IMR-90 (cell line): ENCODE data around the gene DOCK1. TPM values are rescaled to one million over a fixed set of nuclear protein-coding genes. Genes with fewer than 3 reads are reported as not detected.

ENCODE experiments used
- ATAC-seq: fragments of 200-7000 bp; cut with Tn5 transposase; 2 replicates; pipeline ENCODE4 v1.9.1; 2020; ENCODE audit warnings: low read depth, mild to moderate bottlenecking, moderate library complexity
- BruUV-seq: library from RNA; stranded (reverse); fragments of 400-500 nt; replicated peaks from 2 replicates; lab custom pipeline; 2021; lab: Mats Ljungman, UMichigan
- CTCF ChIA-PET: fragments of 300-600 bp; formaldehyde crosslinking; extraction: SDS; loops from one replicate; lab custom pipeline; 2021; ENCODE audit warnings: antibody characterized with exemption; lab: Yijun Ruan, JAX
- POLR2A ChIA-PET: fragments of 300-600 bp; sonication (Branson Sonifier 250); formaldehyde crosslinking; loops from one replicate; lab custom pipeline; 2022; ENCODE audit warnings: antibody characterized with exemption; ENCODE audit not compliant: unreplicated experiment; lab: Charles Lee
- DNase-seq: peaks from one replicate; pipeline ENCODE4 v3.0.0; 2013
- H2AFZ ChIP-seq: replicated peaks from 2 replicates; pipeline ENCODE3; 2013; ENCODE audit warnings: low read length, mild to moderate bottlenecking; ENCODE audit not compliant: poor library complexity
- H2AK5ac ChIP-seq: 2 replicates; pipeline ENCODE4 v1.6.1; 2013; ENCODE audit warnings: low read depth, low read length, inconsistent platforms
- H2AK9ac ChIP-seq: replicated peaks from 2 replicates; pipeline ENCODE3; 2013; ENCODE audit warnings: mild to moderate bottlenecking, low read depth, low read length, moderate library complexity; ENCODE audit not compliant: poor library complexity
- H2BK120ac ChIP-seq: 2 replicates; pipeline ENCODE4 v1.6.1; 2013; ENCODE audit warnings: low read depth, low read length, inconsistent platforms
- H2BK15ac ChIP-seq: 3 replicates; pipeline ENCODE4 v1.6.1; 2013; ENCODE audit warnings: low read depth, low read length, inconsistent platforms
- H2BK20ac ChIP-seq: 2 replicates; pipeline ENCODE4 v1.6.1; 2013; ENCODE audit warnings: low read depth, mild to moderate bottlenecking, inconsistent platforms, low read length, moderate library complexity
- H2BK5ac ChIP-seq: 2 replicates; pipeline ENCODE4 v1.6.1; 2013; ENCODE audit warnings: mild to moderate bottlenecking, low read depth, low read length, inconsistent platforms; ENCODE audit not compliant: poor library complexity, severe bottlenecking
- H3K14ac ChIP-seq: replicated peaks from 2 replicates; pipeline ENCODE4 v1.6.1; 2013; ENCODE audit warnings: low read depth, low read length, inconsistent platforms
- H3K18ac ChIP-seq: 2 replicates; pipeline ENCODE4 v1.6.1; 2013; ENCODE audit warnings: low read depth, low read length, control low read depth
- H3K23ac ChIP-seq: 2 replicates; pipeline ENCODE4 v1.6.1; 2013; ENCODE audit warnings: low read depth, low read length, inconsistent platforms
- H3K27ac ChIP-seq: 2 replicates; pipeline ENCODE4 v1.5.1; 2013; ENCODE audit warnings: mild to moderate bottlenecking, control low read depth, low read length; ENCODE audit not compliant: insufficient read depth
- H3K27me3 ChIP-seq: 2 replicates; pipeline ENCODE4 v1.6.1; 2013; ENCODE audit warnings: low read length; ENCODE audit not compliant: control insufficient read depth, insufficient read depth
- H3K36me3 ChIP-seq: 2 replicates; pipeline ENCODE4 v1.6.1; 2013; ENCODE audit warnings: low read length, mixed read lengths; ENCODE audit not compliant: control insufficient read depth, insufficient read depth
- H3K4ac ChIP-seq: 2 replicates; pipeline ENCODE4 v1.6.1; 2013; ENCODE audit warnings: low read depth, low read length, inconsistent platforms
- H3K4me1 ChIP-seq: 2 replicates; pipeline ENCODE4 v1.6.1; 2013; ENCODE audit warnings: low read length, mixed read lengths; ENCODE audit not compliant: control insufficient read depth, insufficient read depth
- H3K4me2 ChIP-seq: 2 replicates; pipeline ENCODE4 v1.6.1; 2013; ENCODE audit warnings: low read depth, mild to moderate bottlenecking, control low read depth, low read length, moderate library complexity
- H3K4me3 ChIP-seq: 2 replicates; pipeline ENCODE4 v1.5.1; 2013; ENCODE audit warnings: low read depth, mild to moderate bottlenecking, control low read depth, low read length, moderate library complexity; ENCODE audit not compliant: insufficient read depth
- H3K56ac ChIP-seq: 2 replicates; pipeline ENCODE4 v1.6.1; 2013; ENCODE audit warnings: low read length, inconsistent platforms; ENCODE audit not compliant: insufficient read depth; ENCODE audit errors: extremely low read depth
- H3K79me1 ChIP-seq, 2 experiments: 2 replicates each; pipeline ENCODE4 v1.6.1; 2013; ENCODE audit warnings: low read length in 2 of 2, inconsistent platforms in 1 of 2, low read depth in 1 of 2
- H3K9ac ChIP-seq: 2 replicates; pipeline ENCODE4 v1.6.1; 2013; ENCODE audit warnings: low read depth, low read length, control low read depth
- H3K9me1 ChIP-seq: 2 replicates; pipeline ENCODE4 v1.6.1; 2013; ENCODE audit warnings: low read length, inconsistent platforms; ENCODE audit not compliant: insufficient read depth
- H3K9me3 ChIP-seq: 2 replicates; pipeline ENCODE4 v1.6.1; 2013; ENCODE audit warnings: low read length; ENCODE audit not compliant: control insufficient read depth, insufficient read depth
- H4K20me1 ChIP-seq: 2 replicates; pipeline ENCODE4 v1.6.1; 2013; ENCODE audit warnings: low read length, inconsistent platforms; ENCODE audit not compliant: insufficient read depth
- H4K5ac ChIP-seq: 2 replicates; pipeline ENCODE4 v1.6.1; 2013; ENCODE audit warnings: mild to moderate bottlenecking, low read depth, low read length, control low read depth
- H4K8ac ChIP-seq, 2 experiments: 2 replicates each; pipeline ENCODE4 v1.6.1; 2013; ENCODE audit warnings: low read depth in 2 of 2, low read length in 2 of 2, control low read depth in 1 of 2, inconsistent platforms in 1 of 2
- H4K91ac ChIP-seq: 2 replicates; pipeline ENCODE4 v1.6.1; 2013; ENCODE audit warnings: low read depth, low read length, inconsistent platforms; ENCODE audit not compliant: insufficient read depth
- BHLHE40 ChIP-seq: fragments of 150-350 bp; IDR thresholded peaks from 2 replicates; pipeline ENCODE4 v1.6.1; 2016; ENCODE audit warnings: mild to moderate bottlenecking, low read depth, low read length
- FOS ChIP-seq: fragments of 150-350 bp; IDR thresholded peaks from 2 replicates; pipeline ENCODE4 v1.6.1; 2016; ENCODE audit warnings: low read depth, low read length
- MAFK ChIP-seq: IDR thresholded peaks from 2 replicates; pipeline ENCODE4 v1.6.1; 2012; ENCODE audit warnings: low read depth, low read length, improper control_type of control experiment
- MAZ ChIP-seq: IDR thresholded peaks from 2 replicates; pipeline ENCODE4 v1.6.1; 2012; ENCODE audit warnings: low read depth, mild to moderate bottlenecking, low read length, improper control_type of control experiment, moderate library complexity, borderline replicate concordance
- NFE2L2 ChIP-seq: fragments of 150-350 bp; IDR thresholded peaks from 2 replicates; pipeline ENCODE4 v1.6.1; 2016; ENCODE audit warnings: low read depth, mild to moderate bottlenecking, low read length
- POLR2A ChIP-seq: IDR thresholded peaks from 2 replicates; pipeline ENCODE4 v1.6.1; 2012; ENCODE audit warnings: mild to moderate bottlenecking, low read depth, low read length
- RAD21 ChIP-seq: IDR thresholded peaks from 2 replicates; pipeline ENCODE4 v1.6.1; 2012; ENCODE audit warnings: low read length, improper control_type of control experiment
- RCOR1 ChIP-seq: IDR thresholded peaks from 2 replicates; pipeline ENCODE4 v1.6.1; 2012; ENCODE audit warnings: mild to moderate bottlenecking, low read length, improper control_type of control experiment; ENCODE audit not compliant: insufficient replicate concordance
- RFX5 ChIP-seq: IDR thresholded peaks from 2 replicates; pipeline ENCODE4 v1.8.0; 2012; ENCODE audit warnings: low read depth, mild to moderate bottlenecking, low read length, moderate library complexity
- SMC3 ChIP-seq: fragments of 150-350 bp; IDR thresholded peaks from 2 replicates; pipeline ENCODE4 v1.6.1; 2016; ENCODE audit warnings: low read depth, mild to moderate bottlenecking, antibody characterized with exemption, low read length, moderate library complexity
- WGBS, 2 experiments: methylation state at CpG; one replicate each; pipeline versions ENCODE4 v1.1.5 to v1.1.7; 2013; ENCODE audit warnings: missing lambda C conversion rate in 2 of 2; ENCODE audit not compliant: insufficient read length in 1 of 2; ENCODE audit errors: extremely low coverage in 2 of 2; 5-methylcytosine and 5-hydroxymethylcytosine counted together
- dilution Hi-C: fragments of 300-500 bp; cut with HindIII; formaldehyde crosslinking; loops from one replicate; pipeline ENCODE4 v1.14.3; 2018; ENCODE audit warnings: low sequenced_read_pairs; ENCODE audit not compliant: unreplicated experiment
- in situ Hi-C: fragments of 300-500 bp; cut with MboI; formaldehyde crosslinking; loops from 3 replicates; pipeline ENCODE4 v1.14.3; 2019; ENCODE audit warnings: low sequenced_read_pairs, inconsistent platforms, mixed read lengths
- intact Hi-C: fragments of 100-400 bp; cut with micrococcal nuclease; formaldehyde crosslinking; loops from 2 replicates; pipeline ENCODE4 v1.10.0; 2022
- polyA plus RNA-seq, 3 experiments: library from polyadenylated mRNA; depleted of rRNA; stranded (reverse); fragments of >200 nt; gene quantifications; 2 replicates each; pipeline ENCODE4 v1.2.3, GENCODE V29; 2012; ENCODE audit warnings: low replicate concordance in 1 of 3
- total RNA-seq: library from RNA; depleted of rRNA; stranded (reverse); fragments of >200 nt; gene quantifications from 2 replicates; pipeline ENCODE4 v1.2.3, GENCODE V29; 2012
- TF ChIP-seq, protein P1 (sequence below): conservative IDR thresholded peaks from 2 replicates; pipeline ENCODE4 v1.5.1; 2012; ENCODE audit warnings: mild to moderate bottlenecking, low read depth, low read length, improper control_type of control experiment

DOCK1 gene
- total and polyA plus RNA-seq, 2 of the 4 experiments (the other 2 are of a cell fraction): 28.2 to 71.0 TPM

DNA sequence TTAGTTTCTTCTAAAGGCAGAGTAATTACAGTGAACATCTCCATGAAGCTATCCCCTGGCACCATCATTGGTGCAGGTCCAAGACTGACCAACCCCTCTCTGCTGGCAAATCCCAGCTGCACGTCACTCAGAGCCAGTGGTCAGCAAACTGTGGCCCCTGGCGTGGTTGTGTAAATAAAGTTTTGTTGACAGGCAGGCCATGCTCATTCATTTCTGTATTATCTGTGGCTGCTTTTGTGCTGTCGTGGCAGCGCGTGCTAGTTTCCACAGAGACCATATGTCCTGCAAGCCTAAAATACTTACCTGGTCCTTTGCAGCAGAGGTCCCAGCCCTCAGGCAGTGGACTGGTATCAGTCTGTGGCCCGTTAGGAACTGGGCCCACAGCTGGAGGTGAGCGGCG is 526.3 kb downstream of the DOCK1 start:
- H3K14ac ChIP-seq: no peak overlapping the region
- H4K5ac ChIP-seq: no peak overlapping the region
- TF ChIP-seq, protein P1, sequence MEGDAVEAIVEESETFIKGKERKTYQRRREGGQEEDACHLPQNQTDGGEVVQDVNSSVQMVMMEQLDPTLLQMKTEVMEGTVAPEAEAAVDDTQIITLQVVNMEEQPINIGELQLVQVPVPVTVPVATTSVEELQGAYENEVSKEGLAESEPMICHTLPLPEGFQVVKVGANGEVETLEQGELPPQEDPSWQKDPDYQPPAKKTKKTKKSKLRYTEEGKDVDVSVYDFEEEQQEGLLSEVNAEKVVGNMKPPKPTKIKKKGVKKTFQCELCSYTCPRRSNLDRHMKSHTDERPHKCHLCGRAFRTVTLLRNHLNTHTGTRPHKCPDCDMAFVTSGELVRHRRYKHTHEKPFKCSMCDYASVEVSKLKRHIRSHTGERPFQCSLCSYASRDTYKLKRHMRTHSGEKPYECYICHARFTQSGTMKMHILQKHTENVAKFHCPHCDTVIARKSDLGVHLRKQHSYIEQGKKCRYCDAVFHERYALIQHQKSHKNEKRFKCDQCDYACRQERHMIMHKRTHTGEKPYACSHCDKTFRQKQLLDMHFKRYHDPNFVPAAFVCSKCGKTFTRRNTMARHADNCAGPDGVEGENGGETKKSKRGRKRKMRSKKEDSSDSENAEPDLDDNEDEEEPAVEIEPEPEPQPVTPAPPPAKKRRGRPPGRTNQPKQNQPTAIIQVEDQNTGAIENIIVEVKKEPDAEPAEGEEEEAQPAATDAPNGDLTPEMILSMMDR: no peak
- TF ChIP-seq NFE2L2 (no peak), RCOR1 (no peak), RAD21 (no peak), MAFK (no peak), SMC3 (no peak), POLR2A (no peak), MAZ (no peak), FOS (no peak), RFX5 (no peak), BHLHE40 (no peak)
- no peak overlapping the region for H2BK20ac ChIP-seq
- no peaks in the 10 kb centered on the region for H3K27me3 ChIP-seq
- no peak overlapping the region for H3K4ac ChIP-seq
- no peak overlapping the region for H4K91ac ChIP-seq
- H3K9me3 ChIP-seq: no peaks in the 10 kb centered on the region
- no peak overlapping the region for H3K23ac ChIP-seq
- H3K9me1 ChIP-seq: peaks cover 12% of the 10 kb centered on the region; the same call in 1 of the 2 replicates
- no peak overlapping the region for H3K9ac ChIP-seq
- dilution Hi-C loops (no loop called here), intact Hi-C loops (no loop called here), in situ Hi-C loops (no loop called here)
- H4K20me1 ChIP-seq: peaks cover 9% of the 10 kb centered on the region; the same call in 1 of the 2 replicates
- POLR2A ChIA-PET: no interaction called here
- no peak overlapping the region for H2AK9ac ChIP-seq
- H2BK120ac ChIP-seq: no peak overlapping the region
- H4K8ac ChIP-seq: no peak overlapping the region
- BruUV-seq: no TSS peak
- DNase-seq (no peak), ATAC-seq (no peak)
- CTCF ChIA-PET: no interaction called here
- peaks cover 45% of the 10 kb centered on the region for H3K36me3 ChIP-seq
- H3K56ac ChIP-seq: no peak overlapping the region
- no peak overlapping the region for H2BK15ac ChIP-seq
- no peak overlapping the region for H3K4me3 ChIP-seq
- H3K18ac ChIP-seq: no peak overlapping the region
- peaks cover 9% of the 10 kb centered on the region for H3K4me1 ChIP-seq
- 100% methylated on average over 3 of the region's 8 CpGs; no CpG with 5 or more reads in 1 of the 2 experiments for WGBS, 2 experiments
- no peak overlapping the region for H2AK5ac ChIP-seq
- H3K79me1 ChIP-seq: no peaks in the 10 kb centered on the region; a peak in 1 of 4 replicates
- H2AFZ ChIP-seq: no peak overlapping the region
- H3K4me2 ChIP-seq: no peak overlapping the region
- no peak overlapping the region for H2BK5ac ChIP-seq
- no peak overlapping the region for H3K27ac ChIP-seq
